Type B pancreatic cell (in vitro differentiated cells): Measurements from ENCODE around the gene UQCRQ. TPM values are rescaled to one million over a fixed set of nuclear protein-coding genes. Genes with fewer than 3 reads are reported as not detected.

ENCODE experiments used
- DNase-seq: peaks from one replicate; pipeline ENCODE4 v3.0.0; 2021; ENCODE audit warnings: mixed read lengths; ENCODE audit not compliant: unreplicated experiment; ENCODE audit errors: extremely low spot score
- H3K27ac Mint-ChIP-seq: 2 replicates; pipeline ENCODE4 v1.8.0; 2021; ENCODE audit warnings: mild to moderate bottlenecking, mixed read lengths
- H3K27me3 Mint-ChIP-seq: 2 replicates; pipeline ENCODE4 v1.8.0; 2021; ENCODE audit warnings: mixed read lengths
- H3K36me3 Mint-ChIP-seq: 2 replicates; pipeline ENCODE4 v1.8.0; 2021; ENCODE audit warnings: mixed read lengths
- H3K4me1 Mint-ChIP-seq: one replicate; pipeline ENCODE4 v1.8.0; 2021; ENCODE audit warnings: mixed read lengths; ENCODE audit not compliant: unreplicated experiment
- H3K4me3 Mint-ChIP-seq: 2 replicates; pipeline ENCODE4 v1.8.0; 2021; ENCODE audit warnings: mild to moderate bottlenecking, mixed read lengths
- H3K9me3 Mint-ChIP-seq: 2 replicates; pipeline ENCODE4 v1.8.0; 2021; ENCODE audit warnings: mixed read lengths
- total RNA-seq: library from RNA; stranded (reverse); gene quantifications from 2 replicates; pipeline ENCODE4 v1.2.1, GENCODE V29; 2021; ENCODE audit warnings: low replicate concordance
- TF ChIP-seq, protein P1 (sequence below): fragments of 200-600 bp; sonication (generic); conservative IDR thresholded peaks from 2 replicates; pipeline ENCODE4 v1.5.0; 2021; ENCODE audit warnings: antibody characterized with exemption, mild to moderate bottlenecking

The UQCRQ gene
- total RNA-seq, 1 donor from 2014 or later, result 445 TPM

DNA sequence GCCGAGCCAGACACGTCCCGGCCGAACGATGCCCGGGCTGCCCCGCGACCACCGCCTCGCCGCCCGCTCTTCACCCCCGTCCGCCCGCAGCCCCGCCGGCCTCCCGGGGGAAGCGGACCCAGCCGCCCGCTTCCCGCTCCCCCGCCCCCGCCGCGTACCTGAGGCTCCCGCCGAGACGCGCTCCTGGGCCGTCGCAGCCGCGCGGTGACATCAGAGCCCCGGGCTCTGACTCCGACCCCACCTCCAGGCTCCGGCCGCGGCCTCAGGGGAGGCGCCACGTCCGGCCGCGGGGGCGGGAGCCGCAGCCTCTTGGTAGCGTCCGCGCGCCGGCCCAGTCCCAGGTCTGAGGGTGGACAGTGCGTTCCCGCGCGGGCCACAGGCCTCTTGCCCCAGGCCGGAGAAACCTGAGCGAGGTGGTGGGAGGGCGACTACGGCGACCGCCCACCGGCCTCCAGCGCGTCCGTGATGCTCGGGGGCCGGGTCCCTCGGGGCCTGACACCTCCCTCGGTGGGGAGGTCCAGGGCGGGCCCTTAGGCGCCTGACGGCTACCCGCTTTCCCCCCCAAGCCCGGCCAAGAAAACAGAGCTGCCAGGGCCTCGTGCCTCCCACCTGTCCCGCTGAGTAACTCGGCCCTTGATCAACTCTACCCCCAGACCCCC lies 35.9 kb upstream of the UQCRQ start, which contains the start of gene SHROOM1:
Gene SHROOM1 (minus strand): TSS at position 212 of the 659 bp plus-strand sequence. CDS start 4,507 bp downstream, outside the sequence.
- Mint-ChIP-seq H3K4me3 (peak within 1 kb of the TSS; percentile 90), H3K4me1 (no peaks in the 10 kb centered on the region), H3K27ac (peak within 1 kb of the TSS; percentile 72), H3K36me3 (no peaks in the 10 kb centered on the region), H3K9me3 (no peaks in the 10 kb centered on the region), H3K27me3 (peaks cover 59% of the 10 kb centered on the region)
- DNase-seq, result no peak
- TF ChIP-seq, protein P1, sequence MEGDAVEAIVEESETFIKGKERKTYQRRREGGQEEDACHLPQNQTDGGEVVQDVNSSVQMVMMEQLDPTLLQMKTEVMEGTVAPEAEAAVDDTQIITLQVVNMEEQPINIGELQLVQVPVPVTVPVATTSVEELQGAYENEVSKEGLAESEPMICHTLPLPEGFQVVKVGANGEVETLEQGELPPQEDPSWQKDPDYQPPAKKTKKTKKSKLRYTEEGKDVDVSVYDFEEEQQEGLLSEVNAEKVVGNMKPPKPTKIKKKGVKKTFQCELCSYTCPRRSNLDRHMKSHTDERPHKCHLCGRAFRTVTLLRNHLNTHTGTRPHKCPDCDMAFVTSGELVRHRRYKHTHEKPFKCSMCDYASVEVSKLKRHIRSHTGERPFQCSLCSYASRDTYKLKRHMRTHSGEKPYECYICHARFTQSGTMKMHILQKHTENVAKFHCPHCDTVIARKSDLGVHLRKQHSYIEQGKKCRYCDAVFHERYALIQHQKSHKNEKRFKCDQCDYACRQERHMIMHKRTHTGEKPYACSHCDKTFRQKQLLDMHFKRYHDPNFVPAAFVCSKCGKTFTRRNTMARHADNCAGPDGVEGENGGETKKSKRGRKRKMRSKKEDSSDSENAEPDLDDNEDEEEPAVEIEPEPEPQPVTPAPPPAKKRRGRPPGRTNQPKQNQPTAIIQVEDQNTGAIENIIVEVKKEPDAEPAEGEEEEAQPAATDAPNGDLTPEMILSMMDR, result no peak

DNA sequence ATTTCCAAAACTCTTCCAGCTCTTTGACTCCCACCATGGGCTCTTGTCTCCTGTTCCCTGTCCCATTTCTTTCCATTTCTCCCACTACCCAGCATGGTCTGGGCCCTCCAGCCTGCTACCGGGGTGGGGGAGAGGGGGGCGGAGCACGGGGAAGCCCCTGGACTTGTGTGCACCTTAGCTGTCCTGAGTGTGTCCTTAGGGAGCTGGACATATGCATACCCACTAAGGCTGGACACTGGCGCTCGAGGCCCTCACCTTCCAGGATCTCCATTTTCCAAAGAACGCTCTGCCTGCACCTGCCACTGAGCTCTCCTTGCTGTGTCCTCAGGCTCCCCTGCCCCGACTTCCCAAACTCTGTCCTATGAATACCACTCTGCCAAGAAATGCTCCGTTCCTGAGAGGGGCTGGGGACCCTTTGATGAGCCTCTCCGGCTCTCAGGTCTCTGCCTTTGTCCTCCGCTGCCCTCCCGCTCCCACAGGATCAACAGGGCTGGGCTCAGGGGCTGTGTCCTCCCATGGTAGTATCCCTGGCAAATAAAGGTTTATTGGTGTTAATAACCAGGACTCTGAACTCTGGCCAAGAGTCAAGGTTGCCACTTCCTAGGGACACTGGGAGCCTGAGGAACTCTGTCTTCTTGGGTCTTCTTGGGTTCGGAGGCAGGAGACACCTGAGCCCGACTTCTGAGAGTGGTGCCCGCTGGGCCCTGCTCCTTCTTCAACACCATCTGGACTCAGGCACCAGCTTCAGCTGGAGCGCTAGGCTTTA lies 35.2 kb upstream of the UQCRQ start:
- no peaks in the 10 kb centered on the region for H3K4me1 Mint-ChIP-seq
- H3K27me3 Mint-ChIP-seq, result peaks cover 55% of the 10 kb centered on the region
- H3K27ac Mint-ChIP-seq, result peak overlapping the region; percentile 72
- DNase-seq, result no peak
- H3K9me3 Mint-ChIP-seq, result no peaks in the 10 kb centered on the region
- H3K4me3 Mint-ChIP-seq, result peak overlapping the region; percentile 84
- H3K36me3 Mint-ChIP-seq, result no peaks in the 10 kb centered on the region
- TF ChIP-seq, protein P1, result no peak

DNA sequence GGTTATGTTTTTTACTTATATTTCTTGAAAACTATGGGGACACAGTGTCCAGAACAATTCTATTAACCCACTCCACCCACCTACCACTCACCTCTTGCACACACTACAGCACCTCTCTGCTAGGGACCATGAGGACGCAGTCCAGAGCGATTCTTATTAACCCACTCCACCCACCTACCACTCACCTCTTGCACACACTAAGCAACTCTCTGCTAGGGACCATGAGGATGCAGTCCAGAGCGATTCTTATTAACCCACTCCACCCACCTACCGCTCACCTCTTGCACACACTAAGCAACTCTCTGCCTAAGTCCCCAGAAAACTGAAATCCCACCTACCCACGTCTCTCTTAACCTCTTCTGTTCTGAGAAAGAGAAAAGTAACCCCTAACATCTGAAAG lies 33.8 kb upstream of the UQCRQ start:
- H3K4me3 Mint-ChIP-seq, result peak overlapping the region; percentile 68
- DNase-seq, result no peak
- H3K27me3 Mint-ChIP-seq, result peaks cover 42% of the 10 kb centered on the region
- H3K36me3 Mint-ChIP-seq, result no peaks in the 10 kb centered on the region
- TF ChIP-seq, protein P1, result no peak
- peaks cover 1% of the 10 kb centered on the region for H3K4me1 Mint-ChIP-seq
- H3K9me3 Mint-ChIP-seq, result no peaks in the 10 kb centered on the region
- H3K27ac Mint-ChIP-seq, result peak overlapping the region; percentile 64

DNA sequence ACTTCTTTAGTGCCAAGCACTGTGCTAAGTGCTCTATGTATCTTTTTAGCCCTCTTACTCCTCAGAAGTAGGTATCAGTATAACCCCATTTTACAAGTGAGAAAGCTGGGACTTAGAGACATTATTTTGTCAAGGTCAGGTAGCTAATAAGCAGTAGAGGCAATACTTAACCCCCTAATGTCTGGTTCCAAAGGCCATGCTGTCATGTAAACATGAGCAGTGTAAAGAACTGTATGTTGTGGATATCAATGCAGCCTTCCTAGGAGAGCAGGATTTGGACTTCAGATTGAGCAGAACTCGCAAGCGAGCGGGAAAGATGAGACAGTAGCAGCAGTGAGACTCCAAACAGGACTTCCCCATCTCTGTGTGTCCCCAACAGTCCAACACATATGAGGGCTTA lies 32.4 kb upstream of the UQCRQ start:
- Mint-ChIP-seq H3K4me1 (peaks cover 12% of the 10 kb centered on the region), H3K4me3 (no peak overlapping the region), H3K9me3 (no peaks in the 10 kb centered on the region), H3K27me3 (peaks cover 30% of the 10 kb centered on the region), H3K27ac (no peak overlapping the region), H3K36me3 (no peaks in the 10 kb centered on the region)
- TF ChIP-seq, protein P1, result no peak
- DNase-seq, result no peak

DNA sequence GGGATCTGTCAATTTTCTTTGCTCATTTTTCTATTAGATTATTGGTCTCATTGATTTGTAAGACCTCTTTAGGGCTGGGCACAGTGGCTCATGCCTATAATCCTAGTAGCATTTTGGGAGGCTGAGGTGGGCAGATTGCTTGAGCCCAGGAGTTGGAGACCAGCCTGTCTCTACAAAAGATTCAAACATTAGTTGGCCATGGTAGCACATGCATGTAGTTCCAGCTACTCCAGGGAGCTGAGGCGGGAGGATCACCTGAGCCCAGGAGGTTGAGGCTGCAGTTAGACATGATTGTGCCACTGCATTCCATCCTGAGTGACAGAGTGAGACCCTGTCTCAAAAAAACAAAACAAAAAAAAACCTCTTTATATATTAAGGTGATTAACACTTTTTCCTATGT lies 29.6 kb upstream of the UQCRQ start:
- Mint-ChIP-seq H3K4me1 (peaks cover 26% of the 10 kb centered on the region), H3K9me3 (no peaks in the 10 kb centered on the region), H3K4me3 (no peak overlapping the region), H3K27ac (no peak overlapping the region), H3K27me3 (peaks cover 12% of the 10 kb centered on the region), H3K36me3 (no peaks in the 10 kb centered on the region)
- DNase-seq, result no peak
- TF ChIP-seq, protein P1, result no peak
